Panc1 (cell line): ENCODE data around the gene SEC22B.
"Not testable (repeated sequence)": the region's sequence is repeated elsewhere in the genome, so short reads cannot be mapped to it uniquely, and the experiment has no call there.

Source experiments
- POLR2AphosphoS5 ChIP-seq: IDR thresholded peaks from 2 replicates; pipeline ENCODE4 v1.6.1; 2012; ENCODE audit warnings: mild to moderate bottlenecking, low read depth, low read length, moderate library complexity
- REST ChIP-seq, 2 experiments: IDR thresholded peaks; 2 replicates each; pipeline ENCODE4 v1.6.1; 2011 to 2012; ENCODE audit warnings: low read depth in 2 of 2, control low read depth in 1 of 2, low read length in 1 of 2, mild to moderate bottlenecking in 1 of 2, moderate library complexity in 1 of 2; ENCODE audit not compliant: insufficient read depth in 1 of 2
- SIN3A ChIP-seq: IDR thresholded peaks from 2 replicates; pipeline ENCODE4 v1.6.1; 2012; ENCODE audit warnings: low read depth, mild to moderate bottlenecking, low read length, moderate library complexity, borderline replicate concordance; ENCODE audit not compliant: insufficient read depth
- TCF7L2 ChIP-seq: IDR thresholded peaks from 2 replicates; pipeline ENCODE4 v1.6.1; 2011; ENCODE audit warnings: mild to moderate bottlenecking, low read depth, low read length, inconsistent platforms
- TF ChIP-seq, protein P1 (sequence below): fragments of 450-650 bp; IDR thresholded peaks from 2 replicates; pipeline ENCODE4 v1.5.1; 2017; ENCODE audit warnings: mild to moderate bottlenecking

DNA sequence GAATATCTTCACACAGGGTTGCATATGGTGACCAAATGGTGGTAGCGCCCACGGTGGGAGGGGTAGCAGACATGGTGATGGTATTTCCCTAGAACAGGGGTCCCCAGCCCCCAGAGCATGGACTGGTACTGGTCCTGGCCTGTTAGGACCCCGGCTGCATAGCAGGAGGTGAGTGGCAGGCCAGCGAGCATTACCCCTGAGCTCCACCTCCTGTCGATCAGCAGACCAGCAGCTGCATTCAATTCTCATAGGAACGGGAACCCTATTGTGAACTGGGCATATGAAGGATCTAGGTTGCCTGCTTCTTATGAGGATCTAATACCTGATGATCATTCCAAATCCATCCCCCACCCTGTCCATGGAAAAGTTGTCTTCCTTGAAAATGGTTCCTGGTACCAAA lies 34.4 kb upstream of the SEC22B start:
- TF ChIP-seq POLR2AphosphoS5; REST (IDR thresholded peaks at IDR 0.05; ENCODE audit: insufficient read depth in 1 of 2, low read depth in 2 of 2, low read length in 1 of 2); SIN3A; TCF7L2: not testable (repeated sequence)
- TF ChIP-seq, protein P1, sequence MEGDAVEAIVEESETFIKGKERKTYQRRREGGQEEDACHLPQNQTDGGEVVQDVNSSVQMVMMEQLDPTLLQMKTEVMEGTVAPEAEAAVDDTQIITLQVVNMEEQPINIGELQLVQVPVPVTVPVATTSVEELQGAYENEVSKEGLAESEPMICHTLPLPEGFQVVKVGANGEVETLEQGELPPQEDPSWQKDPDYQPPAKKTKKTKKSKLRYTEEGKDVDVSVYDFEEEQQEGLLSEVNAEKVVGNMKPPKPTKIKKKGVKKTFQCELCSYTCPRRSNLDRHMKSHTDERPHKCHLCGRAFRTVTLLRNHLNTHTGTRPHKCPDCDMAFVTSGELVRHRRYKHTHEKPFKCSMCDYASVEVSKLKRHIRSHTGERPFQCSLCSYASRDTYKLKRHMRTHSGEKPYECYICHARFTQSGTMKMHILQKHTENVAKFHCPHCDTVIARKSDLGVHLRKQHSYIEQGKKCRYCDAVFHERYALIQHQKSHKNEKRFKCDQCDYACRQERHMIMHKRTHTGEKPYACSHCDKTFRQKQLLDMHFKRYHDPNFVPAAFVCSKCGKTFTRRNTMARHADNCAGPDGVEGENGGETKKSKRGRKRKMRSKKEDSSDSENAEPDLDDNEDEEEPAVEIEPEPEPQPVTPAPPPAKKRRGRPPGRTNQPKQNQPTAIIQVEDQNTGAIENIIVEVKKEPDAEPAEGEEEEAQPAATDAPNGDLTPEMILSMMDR, result not testable (repeated sequence)
